Brain microvascular endothelial cell (primary cell): ENCODE measurements around the gene SFTA2.

Source experiments
- DNase-seq: peaks from one replicate; pipeline ENCODE4 v3.0.0-alpha.2; 2020
- H3K27ac ChIP-seq: fragments of 250-450 bp; sonication (Bioruptor Pico); 2 replicates; pipeline ENCODE4 v1.5.1; 2020; ENCODE audit warnings: mild to moderate bottlenecking, moderate library complexity
- H3K27me3 ChIP-seq: fragments of 250-450 bp; sonication (Bioruptor Pico); replicated peaks from 2 replicates; pipeline ENCODE4 v1.5.1; 2020; ENCODE audit warnings: mild to moderate bottlenecking
- H3K36me3 ChIP-seq: fragments of 250-450 bp; sonication (Bioruptor Pico); replicated peaks from 2 replicates; pipeline ENCODE4 v1.5.1; 2020; ENCODE audit warnings: mild to moderate bottlenecking
- H3K4me3 ChIP-seq: 2 replicates; pipeline ENCODE4 v1.5.1; 2011; ENCODE audit warnings: low read depth, mild to moderate bottlenecking, control low read depth, low read length, moderate library complexity
- in situ Hi-C: cut with HindIII; loops from 2 replicates; pipeline ENCODE4 v1.10.0; 2017; ENCODE audit warnings: low sequenced_read_pairs, low pct_ligation_motif_present
- TF ChIP-seq, protein P1 (sequence below): IDR thresholded peaks from 2 replicates; pipeline ENCODE4 v1.5.1; 2011; ENCODE audit warnings: low read depth, mild to moderate bottlenecking, moderate library complexity, low read length, control low read depth, inconsistent platforms; ENCODE audit errors: missing control alignments

The SFTA2 gene

GRCh38 chr6:30888816-30889495 is 43.0 kb downstream of the SFTA2 start:
- no peaks in the 10 kb centered on the region for H3K36me3 ChIP-seq
- TF ChIP-seq, protein P1, sequence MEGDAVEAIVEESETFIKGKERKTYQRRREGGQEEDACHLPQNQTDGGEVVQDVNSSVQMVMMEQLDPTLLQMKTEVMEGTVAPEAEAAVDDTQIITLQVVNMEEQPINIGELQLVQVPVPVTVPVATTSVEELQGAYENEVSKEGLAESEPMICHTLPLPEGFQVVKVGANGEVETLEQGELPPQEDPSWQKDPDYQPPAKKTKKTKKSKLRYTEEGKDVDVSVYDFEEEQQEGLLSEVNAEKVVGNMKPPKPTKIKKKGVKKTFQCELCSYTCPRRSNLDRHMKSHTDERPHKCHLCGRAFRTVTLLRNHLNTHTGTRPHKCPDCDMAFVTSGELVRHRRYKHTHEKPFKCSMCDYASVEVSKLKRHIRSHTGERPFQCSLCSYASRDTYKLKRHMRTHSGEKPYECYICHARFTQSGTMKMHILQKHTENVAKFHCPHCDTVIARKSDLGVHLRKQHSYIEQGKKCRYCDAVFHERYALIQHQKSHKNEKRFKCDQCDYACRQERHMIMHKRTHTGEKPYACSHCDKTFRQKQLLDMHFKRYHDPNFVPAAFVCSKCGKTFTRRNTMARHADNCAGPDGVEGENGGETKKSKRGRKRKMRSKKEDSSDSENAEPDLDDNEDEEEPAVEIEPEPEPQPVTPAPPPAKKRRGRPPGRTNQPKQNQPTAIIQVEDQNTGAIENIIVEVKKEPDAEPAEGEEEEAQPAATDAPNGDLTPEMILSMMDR = no peak
- in situ Hi-C loops = no loop called here
- DNase-seq = no peak
- H3K27ac ChIP-seq = no peak overlapping the region
- no peaks in the 10 kb centered on the region for H3K27me3 ChIP-seq
- no peak overlapping the region for H3K4me3 ChIP-seq

- Histone ChIP-seq H3K4me3 (no peak overlapping the region), H3K36me3 (no peaks in the 10 kb centered on the region), H3K27me3 (no peaks in the 10 kb centered on the region), H3K27ac (peak overlapping the region; percentile 49)
- in situ Hi-C loops = no loop called here
- TF ChIP-seq, protein P1 = no peak
- peak; percentile 63 for DNase-seq
Observed at GRCh38 chr6:30887901-30888815, 43.8 kb downstream of the SFTA2 start.

DNA sequence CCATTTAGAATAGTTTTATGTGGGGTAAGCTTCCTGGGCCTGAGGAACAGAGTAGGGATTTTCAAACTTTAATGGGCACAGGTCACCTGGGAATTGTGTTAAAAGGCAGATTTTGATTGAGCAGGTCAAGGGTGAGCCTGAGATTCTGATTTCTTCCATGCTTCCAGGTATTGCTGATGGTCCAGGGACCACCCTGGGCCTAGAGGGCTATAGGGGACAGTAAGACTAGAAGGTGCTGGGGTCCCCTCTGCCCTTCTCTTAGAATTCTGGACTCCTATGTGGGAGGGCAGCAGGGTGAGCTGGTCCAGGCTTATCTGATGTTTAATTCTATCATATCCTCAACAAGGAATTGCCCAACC is 45.1 kb downstream of the SFTA2 start:
- no peaks in the 10 kb centered on the region for H3K27me3 ChIP-seq
- TF ChIP-seq, protein P1 = no peak
- DNase-seq = no peak
- no peaks in the 10 kb centered on the region for H3K36me3 ChIP-seq
- in situ Hi-C loops = no loop called here
- no peak overlapping the region for H3K4me3 ChIP-seq
- no peak overlapping the region for H3K27ac ChIP-seq

DNA sequence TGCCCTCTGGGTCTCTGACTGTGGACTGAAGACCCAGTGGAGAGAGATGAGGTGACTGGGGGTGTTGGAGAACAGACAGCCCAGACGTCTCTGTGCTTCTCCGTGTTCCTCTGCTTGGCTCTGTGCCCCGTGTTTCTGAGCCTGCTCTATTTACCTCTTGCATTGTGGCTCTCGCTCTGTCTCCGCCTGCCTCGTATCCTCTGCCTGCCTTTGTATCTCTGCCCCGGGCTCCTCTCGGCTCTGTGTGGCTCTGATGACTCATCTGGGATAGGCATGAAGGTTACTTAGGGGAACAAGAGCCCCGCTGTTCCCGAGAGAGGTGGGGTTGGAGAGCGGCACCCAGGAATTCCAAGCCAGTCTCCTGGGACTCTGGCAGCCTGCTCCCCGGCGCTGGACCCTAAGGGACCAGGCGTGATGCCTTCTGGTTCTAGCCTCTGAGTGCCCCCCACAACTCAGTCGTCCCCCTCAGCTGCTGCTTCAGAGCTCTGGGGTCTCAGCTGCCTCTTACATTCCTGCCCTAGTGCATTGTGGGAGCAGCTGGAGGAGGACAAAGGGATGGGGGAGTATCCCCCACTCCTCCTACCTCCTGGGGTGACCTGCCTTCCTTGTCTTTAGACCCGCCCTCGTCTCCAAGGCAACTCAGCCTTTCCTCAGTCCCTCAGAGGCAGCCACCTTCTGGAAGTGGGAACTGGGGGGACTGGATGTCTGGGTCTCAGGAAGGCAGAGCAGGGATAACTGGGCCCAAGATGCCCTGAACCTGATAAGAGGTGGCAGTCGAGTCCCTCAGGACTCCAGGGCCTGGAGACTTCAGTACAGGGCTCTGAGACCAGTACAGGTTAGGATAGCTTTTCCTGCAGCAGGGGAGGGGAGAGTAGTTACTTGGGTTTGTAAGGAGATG is 45.7 kb downstream of the SFTA2 start:
- Histone ChIP-seq H3K27ac (peak overlapping the region; percentile 10), H3K27me3 (no peaks in the 10 kb centered on the region), H3K4me3 (peak overlapping the region; percentile 62), H3K36me3 (no peaks in the 10 kb centered on the region)
- TF ChIP-seq, protein P1 = no peak
- DNase-seq = peak; percentile 66
- in situ Hi-C loops = no loop called here

DNA sequence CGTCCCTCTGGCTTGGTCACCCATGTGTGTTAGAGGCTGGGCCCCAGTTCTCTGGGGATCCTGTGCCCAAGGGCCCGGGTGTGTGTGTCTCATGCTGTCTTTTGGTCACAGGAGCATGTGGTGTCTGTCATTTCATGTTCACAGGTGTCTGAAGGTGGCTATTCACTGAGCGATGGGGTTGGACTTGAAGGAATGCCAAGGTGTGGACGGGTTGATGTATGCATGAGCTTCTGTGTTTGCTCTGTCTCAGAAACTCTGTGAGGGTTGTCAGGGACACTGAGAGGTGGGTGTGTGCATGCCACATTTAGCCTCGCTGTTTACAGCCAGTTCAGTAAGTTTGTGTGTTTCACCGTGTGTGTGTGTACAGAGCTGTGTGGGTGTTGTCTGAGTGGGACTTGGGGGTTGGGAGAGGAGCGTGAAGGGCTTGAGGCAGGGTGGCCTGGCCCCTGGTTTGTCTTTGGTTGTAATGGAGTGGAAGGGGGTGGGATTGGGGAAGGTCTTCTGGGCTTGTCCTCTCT is 46.4 kb downstream of the SFTA2 start:
- in situ Hi-C loops = no loop called here
- Histone ChIP-seq H3K27ac (peak overlapping the region; percentile 10), H3K36me3 (no peaks in the 10 kb centered on the region), H3K4me3 (peak overlapping the region; percentile 62), H3K27me3 (no peaks in the 10 kb centered on the region)
- peak; percentile 5 for DNase-seq
- TF ChIP-seq, protein P1 = no peak
